Midbrain (tissue), 1 donor: Measurements from ENCODE around the gene HOXC11.

Experiments used
- DNase-seq: peaks from one replicate; lab custom pipeline; 2025; lab: John Stamatoyannopoulos, UW

HOXC11 gene

GRCh38 chr12:53942467-53942997, 30.4 kb upstream of the HOXC11 start:
- no peak for DNase-seq

GRCh38 chr12:53944209-53944608, 28.7 kb upstream of the HOXC11 start:
- no peak for DNase-seq

DNA sequence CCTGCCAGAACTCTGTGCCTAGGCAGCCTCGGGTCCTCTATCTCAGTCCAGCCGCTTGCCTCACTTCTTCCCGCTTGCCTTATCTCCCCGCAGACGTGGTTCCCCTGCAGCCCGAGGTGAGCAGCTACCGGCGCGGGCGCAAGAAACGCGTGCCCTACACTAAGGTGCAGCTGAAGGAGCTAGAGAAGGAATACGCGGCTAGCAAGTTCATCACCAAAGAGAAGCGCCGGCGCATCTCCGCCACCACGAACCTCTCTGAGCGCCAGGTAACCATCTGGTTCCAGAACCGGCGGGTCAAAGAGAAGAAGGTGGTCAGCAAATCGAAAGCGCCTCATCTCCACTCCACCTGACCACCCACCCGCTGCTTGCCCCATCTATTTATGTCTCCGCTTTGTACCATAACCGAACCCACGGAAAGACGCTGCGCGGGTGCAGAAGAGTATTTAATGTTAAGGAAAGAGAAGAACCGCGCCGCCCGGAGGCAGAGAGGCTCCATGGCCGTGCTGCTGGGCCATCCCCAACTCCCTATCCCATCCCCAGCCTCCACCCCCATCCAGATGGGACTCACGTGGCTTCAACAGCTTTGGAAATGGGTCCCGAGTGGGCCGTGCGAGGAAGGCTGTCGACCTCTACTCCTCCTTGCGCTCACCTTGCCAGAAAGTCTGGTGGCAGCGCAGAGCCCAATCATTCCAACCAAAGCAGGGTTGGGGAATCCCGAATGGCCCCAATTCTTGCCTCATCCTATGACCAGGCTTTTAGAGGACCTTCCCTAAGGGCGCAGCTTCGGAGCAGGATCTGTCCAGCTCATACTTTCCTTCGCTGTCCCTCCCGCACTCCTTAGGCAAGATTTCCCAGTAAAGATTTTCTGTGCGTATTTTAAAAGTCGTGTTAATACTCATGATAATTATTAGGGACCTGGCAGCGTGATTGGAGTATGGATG, 27.7 kb upstream of the HOXC11 start:
- DNase-seq, result no peak

- DNase-seq, result no peak
These were observed 25.2 kb upstream of the HOXC11 start for GRCh38 chr12:53947743-53948142.

DNA sequence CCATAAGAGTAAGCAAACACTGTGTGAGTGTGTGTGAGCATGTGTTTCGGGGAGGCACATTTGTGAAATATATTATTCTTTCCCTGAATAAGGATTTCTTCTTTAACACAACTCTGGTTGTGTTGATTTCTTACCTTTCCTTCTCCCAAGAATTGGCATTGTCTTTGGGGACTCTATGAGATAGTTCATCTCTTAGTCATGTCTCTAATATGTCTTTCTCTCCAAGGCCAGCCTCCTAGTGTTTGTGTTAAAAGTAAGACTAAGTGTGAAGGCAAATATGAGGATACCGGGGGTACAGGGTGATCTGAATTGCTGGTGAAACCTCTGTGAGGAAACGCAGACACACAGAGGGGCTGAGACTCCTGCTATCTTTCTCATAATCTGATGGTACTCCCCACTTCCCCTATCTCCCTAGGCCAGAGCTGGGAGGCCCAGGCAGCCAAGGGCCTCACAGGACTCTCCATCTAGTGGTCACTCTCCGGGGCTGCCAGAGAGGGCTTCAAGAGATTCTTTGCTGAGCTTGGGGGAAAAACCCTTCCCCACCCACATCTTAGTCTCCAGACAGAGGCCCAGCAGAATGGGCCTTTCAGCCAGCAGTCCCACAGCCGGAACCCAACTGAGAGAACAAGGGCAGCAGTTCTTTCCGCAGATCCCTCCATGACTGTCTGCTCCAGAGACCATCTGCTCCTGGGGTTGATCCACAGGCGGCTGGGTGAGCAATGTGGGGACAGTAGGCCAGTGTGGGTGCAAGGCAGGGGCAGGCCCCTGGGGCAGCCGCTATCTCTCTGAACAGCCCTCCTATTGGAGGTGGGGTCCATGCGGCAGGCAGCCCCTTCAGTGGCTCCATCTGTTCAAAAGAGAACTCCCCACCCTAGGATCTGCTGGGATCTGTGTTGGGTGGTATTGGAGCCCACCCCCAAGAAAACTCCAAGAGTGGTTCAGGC, 24.0 kb upstream of the HOXC11 start:
- DNase-seq, result no peak

- no peak for DNase-seq
These were observed 23.1 kb upstream of the HOXC11 start for GRCh38 chr12:53949631-53950436.

DNA sequence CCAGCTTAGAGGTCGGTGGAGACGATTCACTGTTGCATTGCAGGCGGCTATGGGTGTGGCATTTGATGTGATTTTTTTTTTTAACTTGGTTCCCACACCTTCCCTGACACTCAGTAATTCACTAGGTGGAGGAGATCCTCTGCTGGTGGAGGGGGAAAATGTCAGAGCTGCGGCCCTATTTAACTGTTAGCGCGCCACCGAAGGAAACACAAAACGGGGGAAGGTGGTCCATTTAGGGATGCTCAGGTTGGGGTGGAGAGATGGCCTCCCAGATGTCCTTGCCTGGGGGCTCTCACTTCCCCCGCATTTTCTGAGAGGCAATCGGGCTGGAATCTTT, 22.5 kb upstream of the HOXC11 start:
- DNase-seq, result no peak

DNA sequence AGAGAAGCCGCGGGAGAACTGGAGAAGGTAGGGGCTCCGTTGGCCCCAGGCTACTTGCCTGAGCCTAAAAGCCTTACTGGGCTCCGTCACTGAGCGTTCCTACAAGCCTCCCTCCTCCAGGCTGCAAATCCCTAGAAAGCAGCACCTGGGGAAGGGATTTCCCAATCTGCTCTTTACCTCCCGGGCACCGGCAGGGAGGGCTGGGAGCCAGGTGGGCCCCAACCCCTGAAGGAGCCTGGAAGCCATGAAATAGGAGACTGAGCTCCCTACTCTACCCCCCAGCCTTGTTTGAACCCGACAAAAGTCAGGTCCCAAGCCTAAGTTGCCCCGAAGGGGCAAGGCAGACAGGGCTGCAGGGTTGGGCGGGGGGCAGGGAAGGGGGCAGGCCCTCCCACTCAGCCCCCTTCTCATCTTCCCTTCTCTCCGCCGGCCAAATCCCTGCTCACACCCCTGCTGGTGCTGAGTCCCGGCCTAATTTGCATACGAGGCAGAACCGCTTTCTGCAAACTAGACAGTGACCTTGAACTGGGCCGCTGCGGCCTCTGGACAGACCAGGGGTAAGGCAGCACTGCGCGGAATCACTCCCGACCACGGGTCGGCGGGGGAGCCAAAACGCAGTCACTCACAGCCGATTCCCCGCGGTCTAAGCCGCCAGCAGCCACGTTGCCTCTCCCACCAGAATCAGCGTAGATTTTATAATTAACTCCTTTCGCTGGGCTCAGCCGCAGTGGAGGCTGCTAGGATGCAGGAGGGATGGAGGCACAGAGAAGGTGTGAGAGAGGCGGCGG, 21.9 kb upstream of the HOXC11 start:
- no peak for DNase-seq

DNA sequence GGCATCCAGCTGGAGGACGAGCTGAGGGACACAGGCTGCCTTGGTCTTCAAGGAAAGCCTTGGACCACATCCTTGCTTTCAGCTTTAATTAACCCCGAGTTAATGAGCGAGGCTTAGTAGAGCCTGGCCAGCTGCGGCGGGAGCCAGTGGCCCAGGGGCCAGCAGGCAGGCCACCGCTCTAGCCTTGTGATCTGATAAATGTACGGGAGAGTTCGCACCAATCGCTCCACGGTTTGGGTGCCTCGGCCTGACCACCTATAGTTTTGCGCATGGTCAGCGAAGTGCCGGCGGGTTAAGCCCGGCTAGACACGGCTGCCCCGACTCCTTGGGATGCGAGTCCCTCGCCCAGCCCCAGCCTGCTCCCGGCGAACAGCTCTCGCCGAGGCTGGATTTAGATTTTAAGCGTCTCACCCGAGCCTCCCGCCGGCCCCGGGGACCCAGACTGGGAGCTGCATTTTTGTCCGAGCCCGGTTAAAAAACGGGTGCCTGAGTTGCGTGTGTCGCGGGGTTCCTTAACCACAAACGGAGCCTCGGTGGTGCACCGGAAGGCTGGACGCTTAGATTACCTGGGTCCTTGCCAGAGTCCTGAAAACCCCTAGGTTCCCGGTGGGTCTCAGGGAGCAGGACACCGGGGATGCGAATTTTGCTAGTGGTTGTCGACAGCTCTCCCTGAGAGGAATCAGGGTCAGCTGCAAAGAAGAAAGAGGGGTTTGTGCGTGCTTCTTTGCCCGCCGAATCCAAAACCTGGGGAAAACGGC, 21.2 kb upstream of the HOXC11 start:
- DNase-seq, result no peak

DNA sequence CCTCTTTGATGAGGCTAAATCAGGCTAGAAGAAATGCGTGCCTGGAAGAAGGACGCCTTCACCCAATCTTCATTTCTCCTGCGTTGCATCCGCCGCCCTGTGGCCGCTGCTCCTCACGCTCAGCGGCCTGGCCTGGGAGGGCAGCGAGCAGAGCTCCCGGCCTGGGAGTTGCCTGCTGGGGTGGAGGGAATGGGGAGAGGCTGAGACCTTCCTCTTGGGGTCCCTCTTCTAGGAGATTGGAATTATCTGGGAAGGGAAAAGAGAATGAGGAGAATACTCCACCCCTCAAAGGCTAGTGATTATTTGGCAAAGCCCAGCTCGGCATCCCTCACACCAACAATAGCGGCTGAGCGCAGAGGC, 20.6 kb upstream of the HOXC11 start:
- DNase-seq, result no peak

DNA sequence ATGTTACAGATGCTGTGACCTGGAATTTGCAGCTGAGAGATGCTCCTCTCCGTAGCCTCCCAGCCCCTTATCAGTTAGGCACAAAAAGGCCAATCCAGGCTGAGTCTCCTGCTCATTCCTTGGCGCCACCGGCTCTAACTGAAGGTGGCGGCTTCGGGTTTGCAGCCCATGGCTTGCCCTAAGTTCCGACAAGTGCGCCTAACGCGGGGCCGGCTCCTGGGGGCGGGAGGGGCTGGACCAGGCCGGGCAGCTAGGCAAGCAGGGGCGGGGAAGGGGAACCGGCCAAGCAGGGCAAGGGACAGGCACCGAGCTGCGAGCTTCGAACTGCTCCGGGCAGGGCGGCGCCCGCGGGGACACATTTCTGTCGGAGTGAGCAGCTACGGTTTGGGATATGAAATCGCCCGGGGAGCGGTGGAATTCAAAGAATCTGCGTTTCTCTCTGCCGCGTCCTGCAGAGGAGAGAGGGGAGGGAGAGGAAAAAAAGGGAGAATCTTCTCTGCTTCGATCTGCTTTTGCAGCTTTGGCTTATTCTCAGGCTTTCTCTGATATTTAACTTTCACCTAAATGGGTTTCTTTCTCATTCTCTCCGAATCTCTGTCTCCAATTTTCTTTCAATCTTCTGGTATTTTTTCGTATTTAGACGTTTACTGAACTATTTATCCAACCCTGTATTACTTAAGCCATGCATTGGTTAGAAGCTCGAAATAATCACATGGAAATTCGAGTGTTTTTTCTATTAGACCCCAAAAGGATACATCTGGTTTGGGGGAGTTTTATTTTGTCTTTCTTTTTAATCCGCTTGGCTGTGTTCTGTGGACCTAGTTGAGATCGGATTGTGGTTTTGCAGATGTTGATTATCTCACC, 19.8 kb upstream of the HOXC11 start:
- no peak for DNase-seq

- DNase-seq, result no peak
These were observed 18.9 kb upstream of the HOXC11 start for GRCh38 chr12:53953831-53954693.

DNA sequence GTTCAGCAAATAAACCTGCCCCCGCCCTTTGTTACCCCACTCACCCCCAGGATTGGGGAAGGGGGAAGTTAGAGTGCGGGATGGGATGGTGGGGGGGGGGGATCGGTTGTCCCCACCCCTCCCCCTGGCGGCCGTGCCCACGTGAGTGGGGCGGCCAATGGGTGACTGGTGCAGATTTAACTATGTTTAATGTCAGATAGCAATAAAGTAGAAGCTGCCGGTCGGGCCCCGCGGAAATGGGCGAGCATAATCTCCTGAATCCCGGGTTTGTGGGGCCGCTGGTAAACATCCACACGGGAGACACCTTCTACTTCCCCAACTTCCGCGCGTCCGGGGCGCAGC, 18.3 kb upstream of the HOXC11 start, which contains the start of gene HOXC12:
TSS of gene HOXC12 (plus strand) at position 210 of the 342 bp plus-strand sequence. CDS start at position 237, 27 bp downstream.
- no peak for DNase-seq

- no peak for DNase-seq
These were observed 17.7 kb upstream of the HOXC11 start for GRCh38 chr12:53955036-53955775.

GRCh38 chr12:53955776-53956250, 17.1 kb upstream of the HOXC11 start:
- DNase-seq, result no peak

- DNase-seq, result no peak
These were observed 16.6 kb upstream of the HOXC11 start for GRCh38 chr12:53956251-53956887.
